Stimulated activated CD8-positive, alpha-beta memory T cell treated with anti-CD3 and anti-CD28 coated beads, Interleukin-4, amount 100 ng/mL, for 1 hour (primary cell): Measurements from ENCODE around the gene NT5C.

Source experiments
- DNase-seq, 2 donors: peaks; one replicate each; pipeline ENCODE4 v3.0.0-alpha.2; 2020; ENCODE audit warnings: low read depth in 2 of 2, low spot score in 1 of 2

The NT5C gene

GRCh38 chr17:75093548-75094158 is 37.9 kb downstream of the NT5C start:
- no peak for DNase-seq

GRCh38 chr17:75091855-75092327 is 39.7 kb downstream of the NT5C start:
- no peak for DNase-seq

- no peak for DNase-seq
Observed at GRCh38 chr17:75090871-75091854, 40.4 kb downstream of the NT5C start.

- DNase-seq = no peak
Observed at GRCh38 chr17:75088465-75089417, 42.8 kb downstream of the NT5C start.

- DNase-seq = no peak
Observed at GRCh38 chr17:75087558-75088453, 43.7 kb downstream of the NT5C start, which contains the start of gene SLC16A5. SLC16A5 (plus strand) TSS chr17:75087954; CDS start chr17:75093637, 5,683 bp downstream.

GRCh38 chr17:75087182-75087557 is 44.4 kb downstream of the NT5C start:
- DNase-seq = no peak

- DNase-seq = no peak
Observed at GRCh38 chr17:75086496-75087181, 44.9 kb downstream of the NT5C start.

GRCh38 chr17:75084039-75084660 is 47.4 kb downstream of the NT5C start:
- no peak for DNase-seq

- no peak for DNase-seq
Observed at GRCh38 chr17:75082683-75083082, 48.9 kb downstream of the NT5C start.

GRCh38 chr17:75081611-75082540 is 49.7 kb downstream of the NT5C start:
- DNase-seq = no peak
